HepG2 (cell line): ENCODE measurements around the gene C1orf226. TPM values are rescaled to one million over a fixed set of nuclear protein-coding genes. Genes with fewer than 3 reads are reported as not detected.

Source experiments
- ATAC-seq: fragments of 200-7000 bp; cut with Tn5 transposase; 3 replicates; pipeline ENCODE4 v1.9.1; 2020; ENCODE audit warnings: mild to moderate bottlenecking, moderate library complexity
- BruUV-seq: library from RNA; stranded (reverse); fragments of 400-500 nt; replicated peaks from 2 replicates; lab custom pipeline; 2021; lab: Mats Ljungman, UMichigan
- CTCF ChIA-PET: fragments of 300-600 bp; formaldehyde crosslinking; extraction: SDS; loops from one replicate; lab custom pipeline; 2021; ENCODE audit warnings: low total read pairs, inconsistent platforms, low intra/inter-chr PET ratio; lab: Yijun Ruan, JAX
- POLR2A ChIA-PET: fragments of 350-600 bp; sonication (Branson Sonifier 250); formaldehyde crosslinking; loops from one replicate; lab custom pipeline; 2020; ENCODE audit warnings: antibody characterized with exemption, inconsistent platforms; lab: Yijun Ruan, JAX
- DNase-seq: peaks from one replicate; pipeline ENCODE4 v3.0.0-alpha.2; 2015; ENCODE audit warnings: low spot score
- FAIRE-seq: peaks from 3 replicates; lab custom pipeline; 2011; peaks lifted over from hg19 to GRCh38; lab: Jason Lieb, UNC
- H2AFZ ChIP-seq: one replicate; pipeline ENCODE4 v1.6.1; 2011; ENCODE audit warnings: low read length, inconsistent platforms
- H3K27ac ChIP-seq: fragments of 300-600 bp; 3 replicates; pipeline ENCODE4 v1.8.0; 2011; ENCODE audit warnings: mixed run types, mild to moderate bottlenecking, mixed read lengths, low read length, inconsistent platforms; ENCODE audit not compliant: insufficient read depth; ENCODE audit errors: extremely low read length
- H3K27me3 ChIP-seq, 2 experiments: fragments of 200-600 bp in 1 of 2; 2 replicates in 1 of 2; 3 replicates in 1 of 2; pipeline versions ENCODE4 v1.6.0 to v1.8.0; 2011; ENCODE audit warnings: low read length in 2 of 2, mild to moderate bottlenecking in 2 of 2, moderate library complexity in 2 of 2, inconsistent platforms in 1 of 2; ENCODE audit not compliant: insufficient read depth in 2 of 2, control insufficient read depth in 1 of 2
- H3K36me3 ChIP-seq, 2 experiments: fragments of 200-600 bp in 1 of 2; replicated peaks in 1 of 2; 2 replicates in 1 of 2; 3 replicates in 1 of 2; pipeline versions ENCODE4 v1.5.1 to v1.8.0; 2011; ENCODE audit warnings: low read length in 2 of 2, inconsistent platforms in 1 of 2; ENCODE audit not compliant: insufficient read depth in 2 of 2, control insufficient read depth in 1 of 2
- H3K4me1 ChIP-seq: 2 replicates; pipeline ENCODE4 v1.5.1; 2012; ENCODE audit warnings: low read length, inconsistent platforms; ENCODE audit not compliant: insufficient read depth
- H3K4me2 ChIP-seq: 2 replicates; pipeline ENCODE4 v1.6.0; 2011; ENCODE audit warnings: low read depth, low read length, inconsistent platforms
- H3K4me3 ChIP-seq, 3 experiments: fragments of 200-600 bp in 1 of 3; sonication (generic), shearing (Covaris generic) in 1 of 3; replicated peaks in 1 of 3; 2 replicates each; pipeline ENCODE4 v1.5.1; 2011 to 2016; ENCODE audit warnings: low read length in 3 of 3, inconsistent platforms in 2 of 3, low read depth in 2 of 3, mild to moderate bottlenecking in 2 of 3, control low read depth in 1 of 3, mixed read lengths in 1 of 3; ENCODE audit not compliant: insufficient read depth in 1 of 3
- H3K79me2 ChIP-seq: one replicate; pipeline ENCODE4 v1.6.1; 2011; ENCODE audit warnings: low read length, inconsistent platforms; ENCODE audit not compliant: insufficient read depth
- H3K9ac ChIP-seq: 2 replicates; pipeline ENCODE4 v1.6.0; 2011; ENCODE audit warnings: mild to moderate bottlenecking, low read depth, low read length, inconsistent platforms; ENCODE audit not compliant: insufficient read depth
- H3K9me3 ChIP-seq: 2 replicates; pipeline ENCODE4 v1.5.1; 2012; ENCODE audit warnings: mild to moderate bottlenecking, low read length
- H4K20me1 ChIP-seq: 2 replicates; pipeline ENCODE4 v1.6.0; 2011; ENCODE audit warnings: inconsistent platforms, mild to moderate bottlenecking, low read length, moderate library complexity; ENCODE audit not compliant: insufficient read depth
- CAMTA2 ChIP-seq: sonication (generic); formaldehyde crosslinking; IDR thresholded peaks from 2 replicates; pipeline ENCODE4 v1.4.0; 2020; ENCODE audit warnings: mild to moderate bottlenecking, missing genetic modification reagents, borderline replicate concordance
- KDM5B ChIP-seq: sonication (generic); formaldehyde crosslinking; IDR thresholded peaks from 2 replicates; pipeline ENCODE4 v1.4.0; 2020; ENCODE audit warnings: missing genetic modification reagents, mild to moderate bottlenecking, borderline replicate concordance
- KMT2B ChIP-seq: IDR thresholded peaks from 2 replicates; pipeline ENCODE4 v1.6.1; 2016; ENCODE audit warnings: missing genetic modification reagents, missing compliant biosample characterization
- MATR3 ChIP-seq: sonication (generic); formaldehyde crosslinking; IDR thresholded peaks from 2 replicates; pipeline ENCODE4 v1.4.0; 2020; ENCODE audit warnings: missing genetic modification reagents
- RORA ChIP-seq: sonication (generic); formaldehyde crosslinking; IDR thresholded peaks from 2 replicates; pipeline ENCODE4 v1.5.0; 2020; ENCODE audit warnings: mild to moderate bottlenecking, missing genetic modification reagents, moderate library complexity
- THAP9 ChIP-seq: sonication (generic); formaldehyde crosslinking; IDR thresholded peaks from 2 replicates; pipeline ENCODE4; 2020; ENCODE audit warnings: missing genetic modification reagents, mild to moderate bottlenecking, borderline replicate concordance
- ZNF207 ChIP-seq: fragments of 450-650 bp; IDR thresholded peaks from 2 replicates; pipeline ENCODE4 v1.6.1; 2016; ENCODE audit warnings: antibody characterized with exemption, borderline replicate concordance
- ZNF672 ChIP-seq: sonication (generic); formaldehyde crosslinking; IDR thresholded peaks from 2 replicates; pipeline ENCODE4 v1.8.1; 2022; ENCODE audit warnings: missing genetic modification reagents
- WGBS: methylation state at CpG from one replicate; pipeline ENCODE4 v1.1.6; 2017; ENCODE audit warnings: low lambda C conversion rate; 5-methylcytosine and 5-hydroxymethylcytosine counted together
- in situ Hi-C: cut with HindIII; loops from 2 replicates; pipeline ENCODE4 v1.10.0; 2017; ENCODE audit warnings: low pct_unique_long_range_greater_than_20kb; ENCODE audit not compliant: extremely low pct_ligation_motif_present
- intact Hi-C: fragments of 100-400 bp; cut with micrococcal nuclease; formaldehyde crosslinking; loops from one replicate; pipeline ENCODE4 v1.10.0; 2022; ENCODE audit not compliant: unreplicated experiment
- polyA plus RNA-seq, 8 experiments: library from polyadenylated mRNA; depleted of rRNA in 3 of 8; stranded (reverse) in 7 of 8; unstranded in 1 of 8; fragments of >200 nt; fragmentation: Illumina TruSeq in 4 of 8; extraction: Trizol in 4 of 8; gene quantifications; 2 replicates each; pipeline versions ENCODE4 v1.2.1 to v1.2.3, GENCODE V29; 2011 to 2016; ENCODE audit warnings: low read depth in 4 of 8, missing spikeins in 1 of 8, mixed read lengths in 1 of 8; ENCODE audit not compliant: insufficient read depth in 1 of 8
- total RNA-seq, 5 experiments: library from RNA; depleted of rRNA; stranded (reverse); fragments of >200 nt; fragmentation: Illumina TruSeq; extraction: Trizol; gene quantifications; 2 replicates each; pipeline ENCODE4 v1.2.3, GENCODE V29; 2016; ENCODE audit warnings: low read depth in 1 of 5

The C1orf226 gene
- total and polyA plus RNA-seq, 2 of the 13 experiments (the other 11 are each of a cell fraction or from before 2014, with no cell fraction given), result 4.7 to 4.9 TPM

- TF ChIP-seq ZNF207, result no peak
These were observed 40.0 kb downstream of the C1orf226 start (continued) for GRCh38 chr1:162421258-162422164.

- H3K79me2 ChIP-seq, result no peaks in the 10 kb centered on the region
- H3K9me3 ChIP-seq, result no peaks in the 10 kb centered on the region
- no TSS peak for BruUV-seq
- intact Hi-C loops, result loop anchor here (10.0 kb wide), 1 partner anchor 72 kb away; the partner anchor contains the start of gene UHMK1
- no peaks in the 10 kb centered on the region for H3K36me3 ChIP-seq
- peaks cover 0 to 10% of the 10 kb centered on the region in 2 experiments; a peak in 2 of 5 replicates for H3K27me3 ChIP-seq
- H3K27ac ChIP-seq, result no peak overlapping the region
- WGBS, result 69% methylated on average over 10 of the region's 10 CpGs
- CTCF ChIA-PET, result no interaction called here
- TF ChIP-seq MATR3 (CRISPR knock-in tag), result no peak
- no peak for TF ChIP-seq RORA
- TF ChIP-seq ZNF672 (CRISPR knock-in tag), result no peak
- no peak for TF ChIP-seq KMT2B
- no peak for TF ChIP-seq KDM5B (CRISPR knock-in tag)
- TF ChIP-seq THAP9 (CRISPR knock-in tag), result no peak
- TF ChIP-seq CAMTA2 (CRISPR knock-in tag), result no peak
- POLR2A ChIA-PET, result no interaction called here
- H3K4me2 ChIP-seq, result no peak overlapping the region
- H2AFZ ChIP-seq, result no peak overlapping the region
- DNase-seq (no peak), ATAC-seq (no peak), FAIRE-seq (no peak)
- H3K4me3 ChIP-seq, result no peak overlapping the region
- no peaks in the 10 kb centered on the region for H4K20me1 ChIP-seq
- in situ Hi-C loops, result no loop called here
- H3K9ac ChIP-seq, result no peak overlapping the region
- no peaks in the 10 kb centered on the region for H3K4me1 ChIP-seq
These were observed 41.3 kb downstream of the C1orf226 start for GRCh38 chr1:162422662-162423375.
